Measurements from ENCODE around the gene POU2F3. TPM values are rescaled to one million over a fixed set of nuclear protein-coding genes. Genes with fewer than 3 reads are reported as not detected.

Gene POU2F3
- total RNA-seq, 4 donors from 2014 or later, result 1.1 to 2.9 (median 1.5) TPM; not detected in 1

GRCh38 chr11:120358729-120359128, 118.8 kb downstream of the POU2F3 start:
- TF ChIP-seq CTCF (IDR thresholded peaks at IDR 0.05) (no peak), POLR2A (IDR thresholded peaks at IDR 0.05) (no peak)
- Histone ChIP-seq H3K4me3 (no peak overlapping the region), H3K9me3 (no peaks in the 10 kb centered on the region), H3K27me3 (no peaks in the 10 kb centered on the region), H3K4me1 (peaks cover 0 to 23% (median 3%) of the 10 kb centered on the region in 3 donors), H3K27ac (no peak overlapping the region), H3K36me3 (no peaks in the 10 kb centered on the region)
- 90 to 91% methylated on average over 3 of the region's 3 CpGs for WGBS, 2 donors
- DNase-seq, result no peak
- intact Hi-C loops (cut with DNase I), result no loop called here

- Histone ChIP-seq H3K27me3 (no peaks in the 10 kb centered on the region), H3K4me1 (peaks cover 0 to 6% (median 3%) of the 10 kb centered on the region in 3 donors), H3K4me3 (no peak overlapping the region), H3K36me3 (no peaks in the 10 kb centered on the region), H3K27ac (no peak overlapping the region), H3K9me3 (no peaks in the 10 kb centered on the region)
- no peak for DNase-seq
- TF ChIP-seq POLR2A (IDR thresholded peaks at IDR 0.05) (no peak), CTCF (IDR thresholded peaks at IDR 0.05) (no peak)
- intact Hi-C loops (cut with DNase I), result no loop called here
Measured at GRCh38 chr11:120363436-120363835, 123.5 kb downstream of the POU2F3 start.

DNA sequence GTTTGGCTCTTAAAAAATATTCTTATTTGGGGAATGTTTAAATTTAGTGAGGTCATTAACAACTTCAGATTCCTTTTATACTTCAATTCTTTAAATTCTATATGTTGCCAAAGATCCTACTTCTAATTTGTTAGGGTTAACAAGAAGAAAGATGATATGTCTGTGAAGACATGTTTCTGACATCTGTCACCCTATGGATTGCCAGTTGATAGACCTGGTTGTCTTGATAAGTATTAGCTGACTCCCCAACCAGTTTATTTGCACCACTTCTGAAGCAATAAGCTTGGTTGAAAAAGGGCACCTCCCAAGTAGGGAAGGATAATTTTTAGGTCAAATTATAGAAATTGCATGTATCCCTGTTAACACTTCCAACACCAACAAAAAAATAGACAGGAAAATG, 125.6 kb downstream of the POU2F3 start:
- DNase-seq, result no peak
- no peak overlapping the region for H3K27ac ChIP-seq
- no peak overlapping the region for H3K4me3 ChIP-seq
- H3K27me3 ChIP-seq, result no peaks in the 10 kb centered on the region
- H3K36me3 ChIP-seq, result no peaks in the 10 kb centered on the region
- H3K9me3 ChIP-seq, result no peaks in the 10 kb centered on the region
- peaks cover 0 to 7% (median 3%) of the 10 kb centered on the region in 3 donors for H3K4me1 ChIP-seq
- no peak for TF ChIP-seq POLR2A (IDR thresholded peaks at IDR 0.05)
- no peak for TF ChIP-seq CTCF (IDR thresholded peaks at IDR 0.05)
- intact Hi-C loops (cut with DNase I), result no loop called here

Small RNAs within 50 kb of the gene (small RNA-seq; reads per million reads assigned to genes)
- 167 to 1,223 (median 825) reads per million in 4 donors for gene RF00100

Other genes starting within 250 kb of the POU2F3 start
- gene TRIM29, start 102.0 kb upstream of the POU2F3 start, total RNA-seq, result 1,000 to 10,000 TPM in 1 of 4 donors, 100 to 1,000 TPM in 3; 691 to 1,472 (median 816) TPM
- gene OAF, start 29.1 kb upstream of the POU2F3 start, total RNA-seq, result 10 to 100 TPM in 3 of 4 donors, 1 to 10 TPM in 1; 7.4 to 49.0 (median 14.3) TPM
- gene TLCD5, start 85.2 kb downstream of the POU2F3 start, total RNA-seq, result 1 to 10 TPM in 1 of 4 donors, under 1 TPM in 3; 0.23 to 3.2 (median 0.43) TPM
- gene ARHGEF12, start 96.3 kb downstream of the POU2F3 start, total RNA-seq, result 100 to 1,000 TPM in 1 of 4 donors, 10 to 100 TPM in 3; 57.4 to 106 (median 70.7) TPM

Data from esophagus squamous epithelium (tissue), 5 donors.